Fibroblast of gingiva (primary cell): ENCODE data around the gene FAM131C.
"Not testable (repeated sequence)": the region's sequence is repeated elsewhere in the genome, so short reads cannot be mapped to it uniquely, and the experiment has no call there.

ENCODE experiments used
- DNase-seq: peaks from one replicate; pipeline ENCODE4 v3.0.0-alpha.2; 2011; ENCODE audit warnings: low read depth

The FAM131C gene, protein sequence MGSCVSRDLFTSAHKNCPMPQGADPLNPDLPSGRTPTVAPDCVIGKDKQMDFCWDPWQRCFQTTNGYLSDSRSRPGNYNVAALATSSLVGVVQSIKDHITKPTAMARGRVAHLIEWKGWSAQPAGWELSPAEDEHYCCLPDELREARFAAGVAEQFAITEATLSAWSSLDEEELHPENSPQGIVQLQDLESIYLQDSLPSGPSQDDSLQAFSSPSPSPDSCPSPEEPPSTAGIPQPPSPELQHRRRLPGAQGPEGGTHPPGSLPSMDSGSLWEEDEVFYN

DNA sequence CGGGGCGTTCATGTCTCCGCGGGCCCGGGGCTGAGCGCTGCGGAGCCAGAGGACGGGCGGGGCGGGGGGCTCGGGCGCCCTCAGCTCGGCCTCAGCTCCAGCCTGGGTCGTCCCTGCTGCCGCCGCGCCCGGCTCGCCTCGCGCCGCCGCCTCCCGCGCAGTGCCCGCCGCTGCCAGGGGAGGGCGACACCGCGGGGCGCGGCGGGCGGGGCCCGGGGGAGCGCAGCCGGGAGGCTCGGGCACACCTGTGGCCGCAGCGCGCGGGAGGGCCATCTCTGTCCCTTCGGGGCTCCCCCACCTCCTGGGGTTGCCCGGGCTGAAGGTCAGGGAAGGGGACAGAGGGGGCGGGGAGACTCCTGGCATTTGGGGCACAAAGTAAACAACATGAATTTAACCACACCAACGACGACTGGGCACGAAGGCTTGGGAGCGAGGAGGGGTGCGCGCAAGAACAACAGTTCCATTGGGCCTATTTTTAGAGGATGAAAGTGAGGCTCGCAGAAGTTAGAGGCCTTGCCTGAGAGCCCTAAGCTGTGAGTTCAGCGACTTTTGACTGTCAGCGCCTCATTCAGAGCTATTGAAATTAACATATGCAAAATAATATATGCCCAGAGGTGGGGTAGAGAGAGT is at the start of gene FAM131C:
Gene FAM131C, minus strand, starts transcription at position 162 of the 630 bp plus-strand sequence. CDS start 209 bp downstream, outside the sequence.
- no peak for DNase-seq

DNA sequence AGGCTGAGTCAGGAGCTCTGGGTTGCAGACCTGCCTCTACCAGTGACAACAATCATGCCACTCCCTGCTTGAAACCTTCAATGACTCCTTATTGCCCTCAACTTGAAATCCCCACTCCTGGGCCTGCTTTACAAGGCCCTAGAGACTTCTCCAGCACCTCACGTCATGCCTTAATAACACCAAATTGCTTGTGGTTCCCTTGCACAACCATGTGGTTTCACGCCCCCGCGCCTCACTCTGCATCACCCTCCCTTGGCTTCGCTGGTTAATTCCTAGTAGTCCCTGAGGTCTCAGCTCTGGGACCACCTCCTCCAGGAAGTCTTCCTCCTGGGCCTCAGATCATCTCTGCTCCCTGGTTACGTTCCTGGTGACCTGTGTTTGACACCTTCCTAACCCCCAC is 49.5 kb upstream of the FAM131C start:
- peak; percentile 72 for DNase-seq

DNA sequence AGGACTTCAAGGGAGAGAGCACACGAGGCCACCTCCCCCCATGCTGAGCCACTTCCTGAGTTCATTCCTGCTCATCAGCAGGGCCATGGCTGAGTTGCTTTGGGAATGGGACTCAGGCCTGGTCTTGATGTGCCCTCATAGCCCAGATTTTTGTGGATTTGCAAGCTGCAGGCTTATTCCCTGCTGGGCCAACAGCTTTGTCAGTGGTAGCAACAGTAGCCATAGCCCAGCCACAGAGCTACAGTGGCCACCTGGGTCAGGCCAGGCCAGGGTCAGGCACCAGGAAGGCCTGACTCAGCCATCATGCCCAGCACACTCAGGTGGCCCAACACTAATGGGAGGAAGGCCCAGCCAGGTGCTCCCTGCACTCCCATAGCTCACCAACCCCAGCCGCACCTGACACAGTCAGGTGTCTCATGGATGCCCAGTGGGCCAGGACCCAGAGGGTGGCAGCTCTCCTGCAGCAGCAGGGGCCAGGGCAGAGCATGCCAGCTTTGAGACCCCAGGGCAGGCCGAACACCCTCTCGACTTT is 49.0 kb upstream of the FAM131C start:
- DNase-seq, result peak; percentile 62

DNA sequence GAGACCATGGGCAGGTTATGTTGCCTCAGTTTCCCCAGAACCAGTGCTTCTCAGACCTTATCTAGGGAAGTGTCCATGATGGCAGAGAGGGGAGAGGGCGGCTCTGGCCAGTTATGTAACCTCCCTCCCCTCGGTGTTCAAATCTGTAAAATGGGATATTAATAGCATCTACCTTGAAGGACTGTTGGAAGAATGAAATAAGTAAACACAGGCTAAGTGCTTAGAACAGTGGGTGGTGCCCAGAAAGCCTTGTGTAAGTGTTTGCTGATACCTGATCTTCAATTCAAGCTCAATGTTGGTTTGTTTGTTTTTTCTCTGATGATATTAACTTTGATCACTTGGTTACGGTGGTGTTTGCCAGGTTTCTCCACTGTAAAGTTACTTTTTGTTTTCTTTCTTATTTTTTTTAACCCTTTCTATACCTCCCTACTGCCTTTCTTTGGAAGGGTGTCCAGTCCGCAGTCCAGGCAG is 47.5 kb upstream of the FAM131C start:
- DNase-seq, result peak; percentile 54

DNA sequence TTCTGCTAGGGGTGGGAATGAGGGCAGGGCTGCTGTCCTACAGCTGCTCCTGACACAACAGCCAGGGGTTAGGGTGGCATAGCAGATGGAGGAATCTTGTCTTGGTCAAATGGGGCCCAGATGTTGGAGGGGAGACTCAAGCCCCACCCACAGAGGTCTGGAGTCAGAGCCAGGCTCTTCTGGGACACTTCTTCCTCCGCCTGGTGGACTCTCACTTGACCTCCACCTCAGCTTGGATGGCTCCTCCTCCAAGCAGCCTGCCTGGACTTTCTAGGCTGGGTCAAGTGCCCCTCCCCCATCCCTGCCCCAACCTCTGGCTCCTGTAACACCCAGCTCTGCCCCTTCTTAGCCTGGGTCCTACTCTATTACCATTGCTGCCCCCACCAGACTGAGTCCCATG is 47.0 kb upstream of the FAM131C start:
- DNase-seq, result peak; percentile 24

DNA sequence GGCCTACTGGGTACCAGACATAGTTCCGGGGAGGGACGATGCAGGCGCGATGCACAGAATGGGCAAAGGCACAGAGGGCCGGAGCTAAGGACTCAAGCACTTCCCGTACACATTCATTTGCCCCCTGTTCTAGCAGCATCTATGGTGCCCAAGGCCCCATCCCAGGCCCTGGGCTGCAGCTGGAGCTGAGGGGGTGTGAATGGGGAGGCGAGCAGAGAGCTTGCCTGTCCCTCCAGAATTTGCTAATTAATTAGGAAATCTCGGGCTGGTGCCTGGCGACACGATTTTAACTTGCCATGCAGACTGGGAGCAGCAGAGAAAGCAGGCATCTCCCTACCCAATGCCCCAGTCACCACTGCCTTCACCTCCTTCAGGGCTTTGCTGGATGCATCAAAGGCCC is 46.5 kb upstream of the FAM131C start:
- DNase-seq, result no peak

DNA sequence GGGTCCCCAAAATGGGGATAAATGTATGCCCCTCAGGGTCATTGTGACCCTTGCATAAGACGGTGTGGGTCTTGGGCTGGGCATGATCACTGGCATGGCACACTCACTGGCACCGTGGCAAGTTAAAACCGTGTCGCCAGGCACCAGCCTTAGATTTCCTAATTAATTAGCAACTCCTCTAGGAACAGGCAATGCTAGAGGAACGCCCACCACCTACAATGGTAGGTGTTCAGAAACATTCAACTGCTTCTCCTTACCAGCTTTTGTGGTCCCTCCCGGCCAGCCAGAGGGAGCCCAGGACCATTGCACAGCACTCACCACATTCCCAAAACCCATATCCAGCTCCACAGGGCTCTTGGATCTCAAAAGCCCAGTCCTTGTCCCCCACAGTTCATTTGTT is 46.1 kb upstream of the FAM131C start:
- DNase-seq, result no peak

DNA sequence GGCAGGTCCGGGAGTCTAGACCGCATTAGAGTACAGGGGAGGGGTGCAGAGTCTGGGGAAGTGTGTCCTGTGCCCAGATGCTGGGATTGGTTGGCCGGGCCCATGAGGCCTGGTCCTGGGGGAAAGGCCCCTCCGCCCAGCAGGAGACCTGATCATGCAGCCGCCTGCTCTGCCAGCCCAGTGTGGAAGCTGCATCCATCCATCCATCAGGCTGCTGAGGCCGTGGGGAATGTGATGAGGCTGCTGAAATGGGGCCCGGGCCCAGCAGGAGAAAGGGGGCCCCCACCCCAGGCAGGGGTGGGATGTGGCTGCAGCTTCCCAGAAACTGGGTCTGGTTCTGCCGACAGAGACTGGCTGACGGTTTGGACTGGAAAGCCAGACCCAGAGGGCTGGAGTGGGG is 45.3 kb upstream of the FAM131C start:
- DNase-seq, result no peak

DNA sequence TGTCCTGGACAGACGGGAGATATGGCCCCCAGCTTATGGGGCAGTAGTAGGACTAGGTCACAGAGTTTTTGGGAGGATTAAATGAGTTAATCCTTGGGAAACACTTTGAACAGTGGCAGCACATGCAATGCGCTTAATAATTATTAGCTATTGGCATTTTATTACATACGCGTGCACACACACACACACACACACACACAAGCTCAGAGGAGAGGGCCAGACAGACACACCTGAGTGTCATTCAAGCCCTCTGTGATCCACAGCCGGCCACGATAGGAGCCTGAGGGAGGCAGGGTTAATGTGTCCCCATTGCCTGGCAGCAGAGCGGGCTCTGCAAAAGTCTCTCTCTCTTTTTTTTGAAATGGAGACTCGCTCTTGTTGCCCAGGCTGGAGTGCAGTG is 44.5 kb upstream of the FAM131C start:
- DNase-seq, result no peak

DNA sequence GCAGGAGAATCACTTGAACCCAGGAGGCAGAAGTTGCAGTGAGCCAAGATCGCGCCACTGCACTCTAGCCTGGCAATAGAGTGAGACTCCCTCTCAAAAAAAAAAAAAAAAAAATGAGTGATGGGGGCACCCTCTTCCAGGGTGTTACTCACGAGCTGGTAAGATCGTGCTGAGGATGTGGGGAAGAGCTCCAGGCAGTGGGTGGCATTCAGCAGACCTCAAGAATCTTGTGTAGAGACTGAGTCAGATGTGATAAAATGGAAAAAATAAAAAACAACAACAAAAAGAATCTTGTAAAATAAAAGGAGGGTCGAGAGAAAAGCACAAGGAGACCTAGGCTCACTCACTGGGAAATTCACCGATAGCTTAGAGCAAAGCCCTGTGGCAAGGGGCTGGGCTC is 43.9 kb upstream of the FAM131C start:
- no peak for DNase-seq

DNA sequence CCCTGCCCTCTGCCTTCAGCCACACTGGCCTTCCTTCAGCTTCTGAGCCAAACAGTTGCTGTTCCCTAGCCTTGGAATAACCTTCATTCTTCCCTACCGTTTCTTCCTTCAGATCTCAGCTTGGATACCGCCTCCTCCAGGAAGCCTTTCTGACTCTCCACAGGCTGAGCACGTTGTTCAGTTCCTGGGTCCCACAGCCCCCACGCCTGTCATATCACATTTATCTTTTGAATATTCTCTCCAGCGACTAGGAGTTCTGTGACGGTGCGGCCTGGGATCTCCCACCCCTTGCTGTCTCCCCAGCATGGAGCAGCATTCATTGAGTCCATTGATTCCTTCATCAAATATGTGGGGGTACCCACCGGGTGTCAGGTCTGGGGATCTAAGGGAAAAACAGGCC is 43.2 kb upstream of the FAM131C start:
- DNase-seq, result no peak

DNA sequence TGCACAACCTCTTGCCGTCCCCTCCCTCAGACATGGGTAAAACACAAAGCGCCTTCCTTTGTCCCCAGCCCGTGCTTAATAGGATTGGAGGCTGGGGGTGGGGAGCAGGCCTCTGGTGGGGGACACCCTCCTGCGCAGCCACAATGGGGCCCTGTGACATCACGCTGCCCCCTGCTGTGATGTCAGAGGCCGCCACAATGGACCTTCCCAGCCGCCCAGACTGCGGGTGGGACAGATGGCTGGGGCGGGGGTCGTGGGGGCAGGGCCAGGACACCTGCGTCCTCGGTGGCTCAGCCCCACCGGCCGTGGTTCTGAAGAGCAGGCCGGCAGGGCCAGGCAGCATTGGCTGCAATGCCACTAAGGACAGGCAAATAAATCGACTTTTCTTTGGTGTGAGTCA is 42.6 kb upstream of the FAM131C start:
- DNase-seq, result no peak

DNA sequence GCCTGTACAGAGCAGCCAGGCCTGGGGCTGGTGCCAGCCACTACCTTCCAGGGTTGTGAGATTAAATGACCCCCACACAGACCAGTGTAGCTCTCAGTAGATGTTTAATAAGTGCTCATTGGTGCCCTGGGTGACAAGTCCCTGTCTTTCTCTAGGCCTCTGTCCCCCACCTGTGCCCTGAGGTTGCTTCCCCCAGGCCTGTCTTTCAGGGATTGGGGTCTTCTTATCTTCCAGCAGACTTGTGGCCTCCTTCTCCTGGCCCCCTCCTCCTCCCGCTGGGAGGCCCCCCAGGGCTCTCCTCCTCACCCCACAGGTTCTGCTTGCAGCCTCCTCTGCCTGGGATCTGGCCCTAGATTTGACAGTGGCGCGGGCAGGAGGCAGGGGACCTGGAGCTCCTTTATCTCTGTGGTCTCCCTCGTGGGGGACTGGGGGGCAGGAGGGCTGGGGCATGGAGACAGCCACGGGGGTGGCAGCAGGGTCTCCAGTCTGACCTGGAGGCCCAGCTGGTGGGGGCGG is 42.1 kb upstream of the FAM131C start:
- DNase-seq, result no peak

DNA sequence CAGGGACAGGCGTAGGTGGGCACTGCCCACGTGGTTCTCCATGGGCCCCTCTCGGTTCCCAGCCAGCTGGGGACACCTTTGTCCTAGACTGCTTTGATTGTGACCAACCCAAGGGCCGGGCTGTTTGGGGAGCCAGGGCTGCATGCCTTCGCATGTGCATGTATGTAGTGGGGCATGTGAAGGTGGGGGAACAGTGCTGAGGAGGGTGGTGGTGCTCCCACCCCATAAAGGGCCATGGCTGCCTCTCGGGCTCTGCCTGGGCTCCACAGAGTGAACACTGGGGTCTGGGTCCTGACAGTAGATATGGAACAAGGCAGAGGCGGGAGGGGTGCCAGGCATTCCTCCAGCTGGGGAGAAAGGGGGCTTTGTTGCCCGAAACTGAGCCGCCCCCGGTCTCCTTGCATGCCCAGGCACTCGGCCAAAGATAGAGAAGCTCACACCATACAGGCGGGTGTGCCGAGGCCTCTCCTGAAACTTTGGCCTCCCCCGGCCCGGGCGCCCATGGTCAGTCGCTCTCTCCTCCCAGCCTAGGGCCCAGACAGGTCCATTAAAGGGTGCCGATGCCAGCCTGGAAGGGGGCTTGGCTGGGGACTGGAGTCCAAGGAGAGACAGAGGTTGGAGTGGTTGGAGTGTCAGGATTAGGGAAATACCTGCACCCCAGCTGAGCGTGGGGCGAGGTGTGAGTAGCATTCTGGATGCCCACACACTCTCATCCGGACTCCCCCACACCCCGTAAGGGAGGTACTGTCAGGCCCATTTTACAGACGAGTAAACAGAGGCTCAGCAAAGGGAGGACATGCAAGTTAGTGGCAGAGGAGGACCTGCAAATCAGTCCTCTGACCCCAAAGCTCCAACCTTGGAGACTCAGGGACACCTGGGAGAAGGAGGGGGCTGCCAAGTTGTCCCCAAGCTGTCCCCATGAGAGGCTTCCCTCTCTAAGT is 41.3 kb upstream of the FAM131C start:
- DNase-seq, result no peak

DNA sequence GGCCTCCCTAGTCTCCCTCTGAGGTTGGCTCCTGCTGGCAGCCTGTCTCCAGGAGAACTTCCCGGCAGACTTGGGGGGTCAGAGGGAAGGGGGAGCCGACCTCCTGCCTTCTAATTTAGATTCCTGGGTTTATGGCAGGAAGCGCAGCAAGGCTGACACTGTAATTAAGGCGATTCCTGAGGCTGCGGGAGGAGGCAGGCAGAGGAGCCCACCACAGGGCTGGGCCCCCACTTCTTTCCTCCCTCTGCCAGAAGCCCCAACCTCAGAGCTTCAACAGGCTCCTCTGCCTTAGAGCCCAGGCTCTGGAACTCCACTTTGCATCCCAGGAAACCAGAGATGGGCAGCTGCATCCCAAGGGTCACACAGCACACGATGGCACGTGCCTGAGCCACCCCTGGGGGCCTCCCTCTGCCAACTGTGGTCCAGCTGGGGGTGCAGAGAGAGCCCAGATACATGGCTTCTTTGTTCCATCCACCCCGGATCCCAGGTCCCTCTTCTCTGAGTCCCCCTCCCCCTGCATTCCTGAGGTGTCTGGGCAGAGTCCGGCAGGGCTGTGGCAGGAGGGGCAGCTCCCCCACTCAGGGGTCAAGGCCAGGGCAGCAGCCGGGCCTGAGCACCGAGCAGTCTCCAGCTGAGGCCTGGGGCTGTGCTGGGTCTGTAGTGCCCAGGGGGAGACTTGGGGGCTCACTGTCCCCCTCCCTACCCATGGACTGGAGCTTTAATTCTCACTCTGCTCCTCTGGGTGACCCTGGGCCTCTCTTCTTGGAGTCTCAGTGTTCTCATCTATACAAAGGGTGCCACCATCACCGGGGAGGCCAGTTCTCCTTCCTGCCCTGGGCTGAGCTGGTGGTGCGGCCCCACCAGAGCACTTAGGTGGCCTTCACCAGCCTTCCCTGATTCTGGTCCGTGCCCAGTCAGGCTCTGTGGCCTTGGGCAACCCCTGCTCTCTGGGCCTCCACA is 39.4 kb upstream of the FAM131C start:
- no peak for DNase-seq

DNA sequence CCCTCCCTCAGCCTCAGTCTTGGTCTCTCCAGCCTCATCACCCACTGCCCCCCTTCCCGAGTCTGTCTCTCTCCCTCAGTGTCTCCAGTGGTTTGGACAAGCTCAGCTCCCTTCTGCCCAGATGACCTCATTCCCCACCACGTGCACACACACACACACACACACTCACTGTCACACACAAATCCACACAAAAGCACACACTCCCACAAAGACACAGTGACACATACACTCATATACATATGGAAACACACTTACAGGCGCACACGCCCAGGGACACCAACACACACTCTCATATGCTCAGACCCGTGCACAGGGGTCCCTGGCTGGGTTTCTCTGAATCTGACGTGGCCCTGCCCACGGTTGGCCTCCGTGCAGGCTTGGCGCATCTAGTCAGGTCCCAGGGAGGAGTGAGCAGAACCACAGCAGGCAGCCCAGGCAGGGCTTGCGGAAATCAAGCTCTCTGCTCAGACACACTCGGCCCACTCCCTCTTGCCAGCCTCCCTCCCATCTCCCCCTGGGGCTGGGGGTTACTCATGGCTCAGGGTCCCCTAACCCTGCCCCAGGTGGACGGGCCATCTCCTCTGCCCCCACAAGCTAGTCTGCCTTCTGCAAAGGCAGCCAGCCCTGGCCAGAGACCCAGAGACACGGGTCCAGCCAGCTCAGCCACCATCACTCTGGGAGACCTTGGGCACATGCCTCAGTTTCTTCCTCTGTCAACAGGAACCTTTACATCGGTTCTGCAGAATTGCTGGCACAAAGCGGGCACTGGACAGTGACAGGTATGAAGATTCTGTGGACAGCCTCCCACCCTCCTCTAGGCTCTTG is 38.5 kb upstream of the FAM131C start:
- DNase-seq, result peak; percentile 76

DNA sequence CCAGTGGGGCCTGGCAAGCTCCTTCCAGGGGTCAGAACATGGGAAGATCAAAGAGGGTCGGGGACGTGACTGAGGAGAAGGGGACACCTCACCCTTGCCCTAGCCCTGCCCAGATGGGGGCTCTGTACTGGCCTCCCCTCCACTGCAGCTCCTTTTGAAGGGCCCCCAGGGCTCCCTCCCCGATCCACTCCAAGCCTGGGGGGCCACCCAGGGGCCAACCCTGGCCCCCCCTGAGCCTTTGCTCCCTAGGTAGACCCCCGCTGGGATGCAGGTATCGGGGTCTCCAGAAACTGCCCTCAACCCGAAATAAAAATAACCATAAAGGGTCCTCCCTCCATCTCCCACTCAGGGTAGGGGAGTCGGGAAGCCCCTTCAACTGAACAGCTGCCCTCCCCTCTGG is 37.4 kb upstream of the FAM131C start:
- DNase-seq, result no peak

DNA sequence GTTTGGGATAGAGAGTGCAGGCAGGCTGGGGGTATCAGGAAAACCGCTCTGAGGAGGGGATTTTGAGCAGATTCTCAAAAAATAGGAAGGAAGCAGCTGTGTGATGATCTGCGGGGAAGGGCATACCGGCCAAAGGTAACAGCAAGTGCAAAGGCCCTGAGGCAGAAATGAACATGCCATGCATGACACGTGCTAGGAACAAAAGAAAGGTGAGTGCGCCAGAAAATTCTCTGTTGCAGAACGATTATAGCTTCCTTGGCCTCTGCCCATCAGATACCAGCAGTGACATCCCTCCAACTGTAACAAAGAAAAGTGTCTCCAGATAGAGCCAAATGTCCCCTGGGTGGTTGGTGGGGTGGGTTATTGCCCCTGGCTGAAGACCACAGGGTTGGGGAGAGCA is 37.0 kb upstream of the FAM131C start:
- DNase-seq, result no peak

DNA sequence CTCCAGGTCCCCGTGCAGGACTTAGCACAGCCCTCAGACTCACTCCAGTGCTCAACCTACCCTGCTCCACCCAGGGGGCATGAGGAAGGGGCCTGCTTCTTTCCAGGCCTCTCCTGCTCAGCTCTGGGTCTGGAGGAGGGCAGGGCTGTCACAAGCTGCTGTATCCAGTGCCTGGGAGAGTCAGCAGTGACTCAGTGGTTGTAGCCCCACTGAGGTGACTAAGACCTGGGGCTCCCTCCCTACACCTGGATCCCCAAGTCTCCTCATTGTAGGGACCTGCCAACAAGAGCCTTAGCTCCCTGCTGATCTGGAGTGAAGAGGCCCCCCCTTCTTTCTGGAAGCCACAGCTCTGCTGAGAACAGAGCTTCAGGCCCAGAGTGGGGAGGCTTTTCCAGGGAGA is 36.1 kb upstream of the FAM131C start:
- DNase-seq, result no peak

DNA sequence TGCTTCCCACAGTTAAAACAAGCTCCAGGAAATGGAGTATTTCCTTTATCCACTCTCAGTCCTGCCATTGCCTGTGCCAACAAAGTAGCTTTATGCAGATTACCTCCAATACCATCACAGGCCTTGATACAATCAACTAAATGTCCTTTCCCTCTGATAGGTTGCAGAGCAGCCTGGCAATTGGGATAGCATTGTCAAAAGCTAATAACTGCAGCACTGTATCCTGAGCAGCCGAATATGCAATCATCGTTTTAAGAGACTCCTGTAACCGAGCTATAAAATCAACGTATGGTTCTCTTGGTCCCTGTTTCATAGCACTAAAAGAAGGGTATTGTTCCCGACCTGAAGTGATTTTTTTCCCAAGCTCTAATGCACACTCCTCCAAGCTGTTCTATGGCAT is 33.6 kb upstream of the FAM131C start:
- not testable (repeated sequence) for DNase-seq
